DND-41 (cell line): ENCODE results near the gene PI4KA.

ENCODE experiments used
- CTCF ChIP-seq: IDR thresholded peaks from 2 replicates; pipeline ENCODE4 v1.5.1; 2012; ENCODE audit warnings: borderline replicate concordance, low read length, moderate library complexity, mild to moderate bottlenecking; ENCODE audit not compliant: poor library complexity, severe bottlenecking; ENCODE audit errors: extremely low read depth
- EZH2 ChIP-seq: IDR thresholded peaks from 3 replicates; pipeline ENCODE4 v1.6.1; 2012; ENCODE audit warnings: borderline replicate concordance, low read depth, mild to moderate bottlenecking, moderate library complexity, low read length, inconsistent platforms; ENCODE audit not compliant: severe bottlenecking

GRCh38 chr22:20758688-20759087 is 99.9 kb downstream of the PI4KA start:
- TF ChIP-seq CTCF: no peak
- TF ChIP-seq EZH2: no peak
